ENCODE measurements around the gene SLC2A6. TPM values are rescaled to one million over a fixed set of nuclear protein-coding genes. Genes with fewer than 3 reads are reported as not detected.

Gene SLC2A6
- total and polyA plus RNA-seq, 10 of the 15 experiments (the other 5 are each of a cell fraction or from before 2014, with no cell fraction given) = 1.1 to 37.9 (median 18.3) TPM

DNA sequence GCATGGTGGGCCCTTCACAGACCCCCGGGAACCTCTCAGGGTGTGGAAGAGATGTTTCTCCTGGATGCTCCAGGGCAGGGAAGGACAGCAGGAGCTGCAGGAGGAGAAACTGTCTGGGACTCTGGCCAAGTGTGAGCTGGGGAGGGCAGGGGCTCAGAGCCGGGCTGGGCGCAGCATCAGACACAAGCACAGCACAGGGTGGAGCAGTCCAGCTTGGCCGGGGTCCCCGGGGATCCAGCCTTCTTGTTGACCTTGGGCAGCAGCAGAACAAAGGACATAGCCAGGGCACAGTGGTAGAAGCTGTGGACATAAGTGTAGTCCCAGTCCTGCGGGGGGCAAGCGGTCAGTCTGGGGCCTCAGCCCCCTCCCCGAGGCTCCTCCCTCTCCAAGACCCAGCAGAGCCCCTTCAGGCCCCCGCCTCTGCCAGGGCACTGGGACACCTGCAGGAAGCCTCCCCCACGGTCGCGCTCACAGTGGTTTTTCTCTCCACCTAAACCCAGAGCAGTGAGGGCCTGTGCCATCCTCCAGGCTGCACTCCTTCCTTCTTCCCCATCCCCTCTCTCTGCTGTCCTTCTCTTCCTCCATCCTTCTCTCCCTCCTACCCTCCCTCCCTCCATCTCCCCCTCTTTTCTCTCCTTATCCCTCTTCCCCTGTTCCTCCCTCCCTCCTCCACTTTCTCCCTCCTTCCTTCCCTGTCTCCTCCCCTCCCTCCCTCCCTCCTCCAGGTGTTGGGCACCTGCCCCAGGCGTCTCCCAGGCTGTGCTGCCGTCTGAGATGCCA is 35.8 kb upstream of the SLC2A6 start (continued):
- TF ChIP-seq SPI1 (IDR thresholded peaks at IDR 0.05; ENCODE audit: borderline replicate concordance, insufficient read depth, low read depth, low read length) (no peak), MTA2 (IDR thresholded peaks at IDR 0.05; ENCODE audit: low read depth) (no peak), ZNF24 (IDR thresholded peaks at IDR 0.05) (no peak), PML (IDR thresholded peaks at IDR 0.05; ENCODE audit: low read length) (no peak), SREBF2 (IDR thresholded peaks at IDR 0.05; ENCODE audit: low read length) (no peak), JUND (IDR thresholded peaks at IDR 0.05; ENCODE audit: low read depth, low read length) (no peak)
- TF ChIP-seq, protein P1, sequence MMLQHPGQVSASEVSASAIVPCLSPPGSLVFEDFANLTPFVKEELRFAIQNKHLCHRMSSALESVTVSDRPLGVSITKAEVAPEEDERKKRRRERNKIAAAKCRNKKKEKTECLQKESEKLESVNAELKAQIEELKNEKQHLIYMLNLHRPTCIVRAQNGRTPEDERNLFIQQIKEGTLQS (IDR thresholded peaks at IDR 0.05; ENCODE audit: borderline replicate concordance, extremely low read depth, low read depth, low read length) = no peak
- TF ChIP-seq, protein P2, sequence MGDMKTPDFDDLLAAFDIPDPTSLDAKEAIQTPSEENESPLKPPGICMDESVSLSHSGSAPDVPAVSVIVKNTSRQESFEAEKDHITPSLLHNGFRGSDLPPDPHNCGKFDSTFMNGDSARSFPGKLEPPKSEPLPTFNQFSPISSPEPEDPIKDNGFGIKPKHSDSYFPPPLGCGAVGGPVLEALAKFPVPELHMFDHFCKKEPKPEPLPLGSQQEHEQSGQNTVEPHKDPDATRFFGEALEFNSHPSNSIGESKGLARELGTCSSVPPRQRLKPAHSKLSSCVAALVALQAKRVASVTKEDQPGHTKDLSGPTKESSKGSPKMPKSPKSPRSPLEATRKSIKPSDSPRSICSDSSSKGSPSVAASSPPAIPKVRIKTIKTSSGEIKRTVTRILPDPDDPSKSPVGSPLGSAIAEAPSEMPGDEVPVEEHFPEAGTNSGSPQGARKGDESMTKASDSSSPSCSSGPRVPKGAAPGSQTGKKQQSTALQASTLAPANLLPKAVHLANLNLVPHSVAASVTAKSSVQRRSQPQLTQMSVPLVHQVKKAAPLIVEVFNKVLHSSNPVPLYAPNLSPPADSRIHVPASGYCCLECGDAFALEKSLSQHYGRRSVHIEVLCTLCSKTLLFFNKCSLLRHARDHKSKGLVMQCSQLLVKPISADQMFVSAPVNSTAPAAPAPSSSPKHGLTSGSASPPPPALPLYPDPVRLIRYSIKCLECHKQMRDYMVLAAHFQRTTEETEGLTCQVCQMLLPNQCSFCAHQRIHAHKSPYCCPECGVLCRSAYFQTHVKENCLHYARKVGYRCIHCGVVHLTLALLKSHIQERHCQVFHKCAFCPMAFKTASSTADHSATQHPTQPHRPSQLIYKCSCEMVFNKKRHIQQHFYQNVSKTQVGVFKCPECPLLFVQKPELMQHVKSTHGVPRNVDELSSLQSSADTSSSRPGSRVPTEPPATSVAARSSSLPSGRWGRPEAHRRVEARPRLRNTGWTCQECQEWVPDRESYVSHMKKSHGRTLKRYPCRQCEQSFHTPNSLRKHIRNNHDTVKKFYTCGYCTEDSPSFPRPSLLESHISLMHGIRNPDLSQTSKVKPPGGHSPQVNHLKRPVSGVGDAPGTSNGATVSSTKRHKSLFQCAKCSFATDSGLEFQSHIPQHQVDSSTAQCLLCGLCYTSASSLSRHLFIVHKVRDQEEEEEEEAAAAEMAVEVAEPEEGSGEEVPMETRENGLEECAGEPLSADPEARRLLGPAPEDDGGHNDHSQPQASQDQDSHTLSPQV (IDR thresholded peaks at IDR 0.05) = no peak
